NK-92 (cell line): ENCODE results near the gene CD300E.
"Not testable (repeated sequence)": the region's sequence is repeated elsewhere in the genome, so short reads cannot be mapped to it uniquely, and the experiment has no call there.

ENCODE experiments used
- DNase-seq: peaks from one replicate; lab custom pipeline; 2025; ENCODE audit not compliant: unreplicated experiment; lab: John Stamatoyannopoulos, UW

The CD300E gene

GRCh38 chr17:74636541-74637085, 13.1 kb upstream of the CD300E start:
- DNase-seq: not testable (repeated sequence)

- DNase-seq: no peak
Observed at GRCh38 chr17:74635418-74635817, 11.9 kb upstream of the CD300E start.

GRCh38 chr17:74633326-74633725, 9.8 kb upstream of the CD300E start:
- DNase-seq: no peak

GRCh38 chr17:74632617-74633016, 9.1 kb upstream of the CD300E start:
- no peak for DNase-seq

- DNase-seq: no peak
Observed at GRCh38 chr17:74631468-74632450, 8.2 kb upstream of the CD300E start.

- not testable (repeated sequence) for DNase-seq
Observed at GRCh38 chr17:74630251-74630650, 6.7 kb upstream of the CD300E start.

GRCh38 chr17:74625661-74626060, 2.1 kb upstream of the CD300E start:
- no peak for DNase-seq

- no peak for DNase-seq
Observed at GRCh38 chr17:74624131-74624530, 593 bp upstream of the CD300E start.

GRCh38 chr17:74619077-74619673, 4.4 kb downstream of the CD300E start:
- DNase-seq: no peak

GRCh38 chr17:74618451-74618850, 5.1 kb downstream of the CD300E start:
- DNase-seq: no peak

GRCh38 chr17:74616696-74617095, 6.8 kb downstream of the CD300E start:
- no peak for DNase-seq

GRCh38 chr17:74612046-74612445, 11.5 kb downstream of the CD300E start:
- DNase-seq: no peak

GRCh38 chr17:74610108-74610507, 13.4 kb downstream of the CD300E start:
- DNase-seq: no peak

GRCh38 chr17:74608511-74608910, 15.0 kb downstream of the CD300E start:
- DNase-seq: no peak

- no peak for DNase-seq
Observed at GRCh38 chr17:74607221-74607620, 16.3 kb downstream of the CD300E start.

- no peak for DNase-seq
Observed at GRCh38 chr17:74606050-74606449, 17.5 kb downstream of the CD300E start.

- DNase-seq: no peak
Observed at GRCh38 chr17:74605361-74605760, 18.2 kb downstream of the CD300E start.

- no peak for DNase-seq
Observed at GRCh38 chr17:74604761-74605160, 18.8 kb downstream of the CD300E start.

GRCh38 chr17:74604200-74604599, 19.3 kb downstream of the CD300E start:
- no peak for DNase-seq

GRCh38 chr17:74603746-74604145, 19.8 kb downstream of the CD300E start:
- DNase-seq: no peak

- DNase-seq: no peak
Observed at GRCh38 chr17:74603037-74603635, 20.4 kb downstream of the CD300E start.
